H9 (cell line): ENCODE data around the gene GPR137. TPM values are rescaled to one million over a fixed set of nuclear protein-coding genes. Genes with fewer than 3 reads are reported as not detected.

Experiments
- DNase-seq: peaks from one replicate; pipeline ENCODE4 v3.0.0-alpha.2; 2017
- H2AFZ ChIP-seq: one replicate; pipeline ENCODE4 v1.6.1; 2013; ENCODE audit warnings: mild to moderate bottlenecking, low read length, control low read depth, moderate library complexity
- H2AK5ac ChIP-seq: 2 replicates; pipeline ENCODE4 v1.6.1; 2013; ENCODE audit warnings: low read length, control low read depth, mixed read lengths; ENCODE audit not compliant: insufficient read length
- H2BK120ac ChIP-seq: one replicate; pipeline ENCODE4 v1.6.1; 2013; ENCODE audit warnings: low read depth, mild to moderate bottlenecking, low read length, control low read depth, inconsistent platforms; ENCODE audit not compliant: poor library complexity, severe bottlenecking
- H2BK12ac ChIP-seq: 2 replicates; pipeline ENCODE4 v1.6.1; 2013; ENCODE audit warnings: low read length, control low read depth, mixed read lengths, low read depth; ENCODE audit not compliant: insufficient read length
- H2BK15ac ChIP-seq: 2 replicates; pipeline ENCODE4 v1.6.1; 2013; ENCODE audit warnings: low read depth, low read length, control low read depth
- H2BK20ac ChIP-seq: one replicate; pipeline ENCODE4 v1.6.1; 2013; ENCODE audit warnings: low read depth, mild to moderate bottlenecking, low read length, control low read depth, inconsistent platforms; ENCODE audit not compliant: poor library complexity, severe bottlenecking
- H2BK5ac ChIP-seq: 2 replicates; pipeline ENCODE4 v1.6.1; 2013; ENCODE audit warnings: low read length, control low read depth, mixed read lengths; ENCODE audit not compliant: insufficient read length
- H3K14ac ChIP-seq: 2 replicates; pipeline ENCODE4 v1.6.1; 2013; ENCODE audit warnings: low read length, control low read depth; ENCODE audit not compliant: insufficient read depth
- H3K18ac ChIP-seq: 2 replicates; pipeline ENCODE4 v1.6.1; 2013; ENCODE audit warnings: low read depth, mild to moderate bottlenecking, mixed read lengths, low read length, control low read depth; ENCODE audit not compliant: insufficient read length
- H3K23ac ChIP-seq: 2 replicates; pipeline ENCODE4 v1.6.1; 2013; ENCODE audit warnings: low read length, control low read depth, mixed read lengths, low read depth; ENCODE audit not compliant: insufficient read length
- H3K23me2 ChIP-seq: 2 replicates; pipeline ENCODE4 v1.6.1; 2013; ENCODE audit warnings: low read depth, mild to moderate bottlenecking, mixed read lengths, low read length, control low read depth; ENCODE audit not compliant: insufficient read length, poor library complexity, severe bottlenecking
- H3K27ac ChIP-seq: 2 replicates; pipeline ENCODE4 v1.5.1; 2013; ENCODE audit warnings: low read length, control low read depth, mixed read lengths, low read depth; ENCODE audit not compliant: insufficient read length
- H3K27me3 ChIP-seq: 2 replicates; pipeline ENCODE4 v1.6.1; 2013; ENCODE audit warnings: low read length, control low read depth, inconsistent platforms; ENCODE audit not compliant: insufficient read depth
- H3K4ac ChIP-seq: 2 replicates; pipeline ENCODE4 v1.6.1; 2013; ENCODE audit warnings: low read depth, mild to moderate bottlenecking, control low read depth, inconsistent platforms, low read length, moderate library complexity
- H3K4me1 ChIP-seq: 2 replicates; pipeline ENCODE4 v1.6.1; 2013; ENCODE audit warnings: low read length, control low read depth, inconsistent platforms; ENCODE audit not compliant: insufficient read depth
- H3K4me2 ChIP-seq: 2 replicates; pipeline ENCODE4 v1.6.1; 2013; ENCODE audit warnings: low read length, control low read depth, mixed read lengths; ENCODE audit not compliant: insufficient read length, insufficient read depth
- H3K56ac ChIP-seq: 2 replicates; pipeline ENCODE4 v1.6.1; 2013; ENCODE audit warnings: low read depth, mild to moderate bottlenecking, mixed read lengths, low read length, control low read depth; ENCODE audit not compliant: insufficient read length
- H3K79me1 ChIP-seq: 2 replicates; pipeline ENCODE4 v1.6.1; 2013; ENCODE audit warnings: low read depth, mild to moderate bottlenecking, moderate library complexity, low read length, control low read depth, inconsistent platforms; ENCODE audit not compliant: insufficient read depth, poor library complexity, severe bottlenecking
- H3K79me2 ChIP-seq: 2 replicates; pipeline ENCODE4 v1.6.1; 2013; ENCODE audit warnings: low read length, control low read depth, inconsistent platforms; ENCODE audit not compliant: insufficient read depth
- H3K9ac ChIP-seq: 2 replicates; pipeline ENCODE4 v1.6.1; 2013; ENCODE audit warnings: low read length, control low read depth, mixed read lengths; ENCODE audit not compliant: insufficient read length; ENCODE audit errors: extremely low read depth
- H3K9me3 ChIP-seq: one replicate; pipeline ENCODE4 v1.6.1; 2013; ENCODE audit warnings: low read depth, low read length, inconsistent platforms; ENCODE audit not compliant: control insufficient read depth
- H3T11ph ChIP-seq: one replicate; pipeline ENCODE4 v1.6.1; 2013; ENCODE audit warnings: mild to moderate bottlenecking, low read length, control low read depth, inconsistent platforms
- H4K20me1 ChIP-seq: one replicate; pipeline ENCODE4 v1.6.1; 2013; ENCODE audit not compliant: control insufficient read depth, insufficient read length, insufficient read depth
- H4K5ac ChIP-seq: 2 replicates; pipeline ENCODE4 v1.6.1; 2013; ENCODE audit warnings: low read depth, mild to moderate bottlenecking, mixed read lengths, low read length, control low read depth; ENCODE audit not compliant: insufficient read length
- H4K8ac ChIP-seq: replicated peaks from 2 replicates; pipeline ENCODE4 v1.6.1; 2013; ENCODE audit warnings: low read length, control low read depth, mixed read lengths, low read depth; ENCODE audit not compliant: insufficient read length
- H4K91ac ChIP-seq: 2 replicates; pipeline ENCODE4 v1.6.1; 2013; ENCODE audit warnings: low read depth, mild to moderate bottlenecking, moderate library complexity, mixed read lengths, low read length, control low read depth; ENCODE audit not compliant: insufficient read length
- H3K27ac Mint-ChIP-seq, 3 experiments: 2 replicates in 2 of 3; 3 replicates in 1 of 3; pipeline ENCODE4 v1.8.0; 2020 to 2021; ENCODE audit warnings: mixed read lengths in 3 of 3, mild to moderate bottlenecking in 1 of 3, moderate library complexity in 1 of 3
- H3K27me3 Mint-ChIP-seq: 2 replicates; pipeline ENCODE4 v1.8.0; 2021; ENCODE audit warnings: low read depth, mild to moderate bottlenecking, moderate library complexity, mixed read lengths
- H3K36me3 Mint-ChIP-seq, 3 experiments: 2 replicates in 2 of 3; 3 replicates in 1 of 3; pipeline ENCODE4 v1.8.0; 2020 to 2021; ENCODE audit warnings: low read depth in 3 of 3, mixed read lengths in 3 of 3; ENCODE audit not compliant: insufficient read depth in 1 of 3
- H3K4me1 Mint-ChIP-seq, 2 experiments: 2 replicates each; pipeline ENCODE4 v1.8.0; 2020; ENCODE audit warnings: mixed read lengths in 2 of 2
- H3K4me3 Mint-ChIP-seq, 2 experiments: 2 replicates in 1 of 2; 3 replicates in 1 of 2; pipeline ENCODE4 v1.8.0; 2020 to 2021; ENCODE audit warnings: mild to moderate bottlenecking in 2 of 2, mixed read lengths in 2 of 2, moderate library complexity in 1 of 2
- H3K9me3 Mint-ChIP-seq, 2 experiments: 2 replicates in 1 of 2; 3 replicates in 1 of 2; pipeline ENCODE4 v1.8.0; 2020; ENCODE audit warnings: mild to moderate bottlenecking in 2 of 2, mixed read lengths in 2 of 2, moderate library complexity in 1 of 2
- WGBS: extraction: QIAGEN DNeasy Blood & Tissue Kit; methylation state at CpG from one replicate; pipeline ENCODE4 v1.1.7; 2013; ENCODE audit warnings: missing lambda C conversion rate, low lambda C conversion rate, mixed read lengths; ENCODE audit not compliant: insufficient read length; ENCODE audit errors: extremely low coverage; 5-methylcytosine and 5-hydroxymethylcytosine counted together
- total RNA-seq: library from RNA; stranded (reverse); gene quantifications from 2 replicates; pipeline ENCODE4 v1.2.1, GENCODE V29; 2021
- TF ChIP-seq, protein P1 (sequence below): fragments of 200-600 bp; sonication (generic); conservative IDR thresholded peaks from 3 replicates; pipeline ENCODE4 v1.8.0; 2021; ENCODE audit warnings: antibody characterized with exemption, mild to moderate bottlenecking

Gene GPR137
- total RNA-seq, 1 experiment from 2014 or later, result 39.6 TPM

DNA sequence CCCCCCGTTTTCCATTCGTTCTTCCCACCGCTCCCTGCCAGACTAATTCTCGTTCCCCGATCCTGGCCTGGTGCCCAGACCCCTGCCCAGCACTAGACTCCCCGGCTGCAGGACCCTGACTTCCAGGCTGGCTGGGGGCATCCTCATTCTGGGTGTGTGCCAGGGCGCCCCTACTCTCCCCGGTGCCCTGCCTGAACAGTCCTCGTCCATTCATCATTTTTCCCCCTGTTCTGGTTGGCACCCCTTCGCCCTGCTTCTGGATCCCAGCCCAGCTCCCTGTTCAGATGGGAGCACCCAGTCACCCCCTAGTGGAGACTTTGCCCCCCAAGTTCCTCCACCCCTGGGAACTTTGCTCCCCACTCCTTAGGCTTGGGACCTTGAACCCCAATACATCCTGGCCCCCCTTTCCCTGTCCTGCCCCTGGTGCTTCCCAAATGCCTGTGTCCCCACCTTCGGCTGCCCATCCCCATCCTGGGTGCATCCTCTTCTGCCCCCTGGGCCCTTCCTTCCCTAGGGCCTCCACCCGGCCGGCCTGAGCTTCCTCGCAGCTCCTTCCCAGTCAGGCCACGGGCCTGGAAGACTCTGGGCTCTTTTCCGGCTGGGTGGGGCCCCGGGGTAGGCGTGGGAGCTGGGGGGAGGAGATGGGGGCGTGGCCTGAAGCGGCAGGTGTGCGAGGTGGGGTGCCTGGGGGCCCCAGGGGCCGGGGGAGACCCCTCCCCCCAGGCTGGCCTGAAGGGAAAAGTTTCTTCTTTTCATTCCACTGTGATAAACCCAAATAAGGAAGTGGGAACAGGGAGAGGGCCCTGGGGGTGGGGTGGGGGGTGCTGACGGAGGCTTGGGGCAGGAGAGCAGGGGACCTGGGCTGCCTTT, 33.4 kb upstream of the GPR137 start:
- Mint-ChIP-seq H3K4me1 (peaks cover 34 to 44% of the 10 kb centered on the region in 2 experiments), H3K36me3 (peaks cover 13 to 31% (median 25%) of the 10 kb centered on the region in 3 experiments; a peak in 6 of 7 replicates), H3K27ac (peak overlapping the region in 2 of 3 experiments; percentile 88 to 95; a peak in 3 of 7 replicates), H3K27me3 (no peaks in the 10 kb centered on the region), H3K4me3 (peak overlapping the region; percentile 85 to 98), H3K9me3 (no peaks in the 10 kb centered on the region)
- no peak overlapping the region for H4K5ac ChIP-seq
- H2BK5ac ChIP-seq, result no peak overlapping the region
- no peak overlapping the region for H2BK120ac ChIP-seq
- H3K9ac ChIP-seq, result peak overlapping the region; percentile 33
- H3K4me2 ChIP-seq, result peak overlapping the region; percentile 76
- peak overlapping the region; percentile 24; the same call in 1 of the 2 replicates for H3K14ac ChIP-seq
- no peaks in the 10 kb centered on the region for H3K27me3 ChIP-seq
- no peaks in the 10 kb centered on the region for H3K9me3 ChIP-seq
- no CpG with 5 or more reads among the region's 23 CpGs for WGBS
- peaks cover 16% of the 10 kb centered on the region for H3K23me2 ChIP-seq
- TF ChIP-seq, protein P1, sequence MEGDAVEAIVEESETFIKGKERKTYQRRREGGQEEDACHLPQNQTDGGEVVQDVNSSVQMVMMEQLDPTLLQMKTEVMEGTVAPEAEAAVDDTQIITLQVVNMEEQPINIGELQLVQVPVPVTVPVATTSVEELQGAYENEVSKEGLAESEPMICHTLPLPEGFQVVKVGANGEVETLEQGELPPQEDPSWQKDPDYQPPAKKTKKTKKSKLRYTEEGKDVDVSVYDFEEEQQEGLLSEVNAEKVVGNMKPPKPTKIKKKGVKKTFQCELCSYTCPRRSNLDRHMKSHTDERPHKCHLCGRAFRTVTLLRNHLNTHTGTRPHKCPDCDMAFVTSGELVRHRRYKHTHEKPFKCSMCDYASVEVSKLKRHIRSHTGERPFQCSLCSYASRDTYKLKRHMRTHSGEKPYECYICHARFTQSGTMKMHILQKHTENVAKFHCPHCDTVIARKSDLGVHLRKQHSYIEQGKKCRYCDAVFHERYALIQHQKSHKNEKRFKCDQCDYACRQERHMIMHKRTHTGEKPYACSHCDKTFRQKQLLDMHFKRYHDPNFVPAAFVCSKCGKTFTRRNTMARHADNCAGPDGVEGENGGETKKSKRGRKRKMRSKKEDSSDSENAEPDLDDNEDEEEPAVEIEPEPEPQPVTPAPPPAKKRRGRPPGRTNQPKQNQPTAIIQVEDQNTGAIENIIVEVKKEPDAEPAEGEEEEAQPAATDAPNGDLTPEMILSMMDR, result peak; percentile 36; the same call in 2 of the 3 replicates
- H3K18ac ChIP-seq, result no peak overlapping the region
- no peak overlapping the region for H4K8ac ChIP-seq
- no peak overlapping the region for H2BK20ac ChIP-seq
- H3T11ph ChIP-seq, result no peak overlapping the region
- H3K4ac ChIP-seq, result no peak overlapping the region
- H2AFZ ChIP-seq, result no peak overlapping the region
- no peaks in the 10 kb centered on the region; the same call in 1 of the 2 replicates for H3K79me2 ChIP-seq
- peaks cover 3% of the 10 kb centered on the region for H3K79me1 ChIP-seq
- no peak for DNase-seq
- H3K4me1 ChIP-seq, result peaks cover 9% of the 10 kb centered on the region; the same call in 1 of the 2 replicates
- H3K27ac ChIP-seq, result no peak overlapping the region
- no peak overlapping the region for H3K23ac ChIP-seq
- H2AK5ac ChIP-seq, result no peak overlapping the region
- H4K91ac ChIP-seq, result no peak overlapping the region
- H2BK12ac ChIP-seq, result no peak overlapping the region
- no peak overlapping the region for H2BK15ac ChIP-seq
- no peaks in the 10 kb centered on the region for H4K20me1 ChIP-seq
- H3K56ac ChIP-seq, result no peak overlapping the region
